GM12891 (cell line): ENCODE measurements around the gene KPNA4.

Experiments used
- PAX5 ChIP-seq: IDR thresholded peaks from 2 replicates; pipeline ENCODE4 v1.6.1; 2011; ENCODE audit warnings: low read length, moderate library complexity, mild to moderate bottlenecking; ENCODE audit not compliant: insufficient read depth, severe bottlenecking
- POLR2A ChIP-seq: IDR thresholded peaks from 2 replicates; pipeline ENCODE4 v1.6.1; 2011; ENCODE audit warnings: low read depth, low read length, control low read depth
- POLR2AphosphoS5 ChIP-seq: IDR thresholded peaks from 2 replicates; pipeline ENCODE4 v1.6.1; 2011; ENCODE audit warnings: low read depth, low read length, control low read depth
- SPI1 ChIP-seq: IDR thresholded peaks from 2 replicates; pipeline ENCODE4 v1.6.1; 2011; ENCODE audit warnings: low read depth, low read length, control low read depth
- TAF1 ChIP-seq: IDR thresholded peaks from 2 replicates; pipeline ENCODE4 v1.6.1; 2011; ENCODE audit warnings: low read depth, low read length, control low read depth

DNA sequence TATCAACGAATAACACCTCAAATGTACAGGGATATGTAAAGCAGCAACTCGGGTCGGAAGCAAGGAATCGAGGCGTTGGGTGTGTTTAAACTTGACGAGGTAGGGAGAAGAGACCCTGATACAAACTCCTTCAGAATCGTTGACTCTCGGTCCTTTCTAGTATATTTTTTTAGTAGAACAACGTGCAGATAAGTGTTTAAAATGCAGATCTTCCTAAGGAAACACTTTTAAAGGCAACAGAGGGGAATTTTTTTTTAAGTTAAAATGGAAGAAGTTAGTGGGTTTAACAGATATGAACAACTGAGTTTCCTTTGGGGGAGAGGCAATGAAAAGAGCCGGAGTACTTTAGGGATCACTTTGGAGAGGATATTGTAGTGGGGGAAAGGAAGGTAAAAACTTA lies 1.1 kb upstream of the KPNA4 start:
- no peak for TF ChIP-seq POLR2A
- TF ChIP-seq POLR2AphosphoS5: no peak
- TF ChIP-seq SPI1: no peak
- no peak for TF ChIP-seq TAF1
- no peak for TF ChIP-seq PAX5
